Adrenal gland (tissue), 12 donors: ENCODE data around the gene GYG1. TPM values are rescaled to one million over a fixed set of nuclear protein-coding genes. Genes with fewer than 3 reads are reported as not detected.

ENCODE experiments used
- DNase-seq, 7 donors: peaks; one replicate each; pipeline ENCODE4 v3.0.0-alpha.2; 2019 to 2020
- H3K27ac ChIP-seq, 5 donors: fragments of 200-600 bp; sonication (generic) in 4 of 5; 1 replicate in 3 of 5; 2 replicates in 2 of 5; pipeline versions ENCODE4 v1.5.1 to v1.8.0; 2016 to 2020; ENCODE audit warnings: mild to moderate bottlenecking in 1 of 5
- H3K27me3 ChIP-seq: fragments of 200-600 bp; 2 replicates; pipeline ENCODE4 v1.8.0; 2021
- H3K36me3 ChIP-seq, 2 donors: fragments of 200-600 bp; replicated peaks in 1 of 2; 1 replicate in 1 of 2; 2 replicates in 1 of 2; pipeline versions ENCODE4 v1.5.1 to v1.8.0; 2018 to 2022
- H3K4me1 ChIP-seq, 2 donors: fragments of 200-600 bp; replicated peaks in 1 of 2; 1 replicate in 1 of 2; 2 replicates in 1 of 2; pipeline versions ENCODE4 v1.5.1 to v1.8.0; 2018 to 2021
- H3K4me3 ChIP-seq, 4 donors: fragments of 200-600 bp; sonication (generic) in 3 of 4; one replicate each; pipeline ENCODE4 v1.5.1; 2016 to 2018
- H3K9me3 ChIP-seq, 3 donors: fragments of 200-600 bp; sonication (generic) in 1 of 3; replicated peaks in 1 of 3; 1 replicate in 2 of 3; 2 replicates in 1 of 3; pipeline versions ENCODE4 v1.5.1 to v1.8.0; 2016 to 2021
- CTCF ChIP-seq, 6 experiments: fragments of 450-650 bp in 4 of 6; fragments of 200-600 bp in 2 of 6; sonication (generic) in 1 of 6; IDR thresholded peaks; 1 replicate in 5 of 6; 2 replicates in 1 of 6; pipeline versions ENCODE4 v1.5.1 to v1.8.0; 2016 to 2021; ENCODE audit warnings: antibody characterized with exemption in 6 of 6, mild to moderate bottlenecking in 2 of 6, moderate library complexity in 1 of 6
- POLR2A ChIP-seq, 2 donors: fragments of 450-650 bp; IDR thresholded peaks; one replicate each; pipeline ENCODE4 v1.6.1; 2017; ENCODE audit warnings: antibody characterized with exemption in 2 of 2, mild to moderate bottlenecking in 2 of 2, moderate library complexity in 1 of 2
- WGBS, 4 donors: extraction: QIAGEN DNeasy Blood & Tissue Kit in 2 of 4; methylation state at CpG; one replicate each; pipeline versions ENCODE4 v1.1.5 to v1.1.7; 2013 to 2017; 5-methylcytosine and 5-hydroxymethylcytosine counted together
- intact Hi-C, 2 donors: fragments of 100-400 bp; cut with DNase I; formaldehyde crosslinking; loops; one replicate each; pipeline versions ENCODE4 v1.14.1 to v1.15.0; 2022 to 2023
- polyA plus RNA-seq, 3 donors: library from polyadenylated mRNA; stranded (reverse); fragments of 200-250 nt in 2 of 3; fragments of 350-450 nt in 1 of 3; fragmentation: Illumina TruSeq in 1 of 3; extraction: RNeasy Lipid Tissue Mini Kit (QIAGEN cat#74804) in 1 of 3; gene quantifications; one replicate each; pipeline ENCODE4 v1.2.3, GENCODE V29; 2013 to 2014
- total RNA-seq, 9 donors: library from RNA; depleted of rRNA in 4 of 9; stranded (reverse); fragments of >200 nt in 4 of 9; fragments of 120-200 nt in 1 of 9; fragmentation: NEBNext Ultra II Directional in 1 of 9; extraction: Animal tissue kit (Norgen Biotek cat#: 25700) in 1 of 9; gene quantifications; one replicate each; pipeline versions ENCODE4 v1.1.0 to v1.2.4, GENCODE V29; 2013 to 2023
- donor health status: healthy with polysubstance abuse.
- donor health status: Bipolar disorder and iron deficiency.
- donor health status: DM: yes; HTN: yes; CAD: no.
- donor health status: DM: no; HTN: no; CAD: no.
- donor health status: DM: no; HTN: no; CAD: no.
- donor health status: DM: yes; HTN: yes; CAD: no.

GYG1 gene
- total and polyA plus RNA-seq, 12 donors: 17.2 to 53.6 (median 35.4) TPM

GRCh38 chr3:149019580-149019979 is 28.2 kb downstream of the GYG1 start:
- Histone ChIP-seq H3K36me3 (peaks cover 0 to 10% of the 10 kb centered on the region in 2 donors), H3K4me1 (peaks cover 0 to 5% of the 10 kb centered on the region in 2 donors), H3K27ac (no peak overlapping the region), H3K4me3 (no peak overlapping the region), H3K27me3 (no peaks in the 10 kb centered on the region), H3K9me3 (no peaks in the 10 kb centered on the region)
- no peak for TF ChIP-seq POLR2A (IDR thresholded peaks at IDR 0.05)
- TF ChIP-seq CTCF (IDR thresholded peaks at IDR 0.05): no peak
- no peak for DNase-seq
- intact Hi-C loops: no loop called here
- 94 to 97% (median 96%) methylated on average over 3 to 4 of the region's 4 CpGs for WGBS, 4 donors

- TF ChIP-seq POLR2A (IDR thresholded peaks at IDR 0.05) (no peak), CTCF (IDR thresholded peaks at IDR 0.05) (no peak)
- Histone ChIP-seq H3K27me3 (no peaks in the 10 kb centered on the region), H3K27ac (no peak overlapping the region), H3K36me3 (peaks cover 0 to 18% of the 10 kb centered on the region in 2 donors), H3K4me3 (no peak overlapping the region), H3K4me1 (peaks cover 0 to 5% of the 10 kb centered on the region in 2 donors), H3K9me3 (peaks cover 0 to 6% (median 0%) of the 10 kb centered on the region in 3 donors)
- DNase-seq: peak in 2 of 7 donors; percentile 29 to 30
- 69 to 82% (median 72%) methylated on average over 3 of the region's 3 CpGs for WGBS, 4 donors
- intact Hi-C loops: no loop called here
These were observed 29.0 kb downstream of the GYG1 start for GRCh38 chr3:149020196-149020838.

- no peak for TF ChIP-seq CTCF (IDR thresholded peaks at IDR 0.05)
- no peak for TF ChIP-seq POLR2A (IDR thresholded peaks at IDR 0.05)
- 70 to 92% (median 72%) methylated on average over 4 of the region's 4 CpGs for whole genome bisulfite sequencing, 4 donors
- Histone ChIP-seq H3K27me3 (no peaks in the 10 kb centered on the region), H3K27ac (no peak overlapping the region), H3K4me1 (peaks cover 0 to 5% of the 10 kb centered on the region in 2 donors), H3K36me3 (peaks cover 0 to 23% of the 10 kb centered on the region in 2 donors), H3K4me3 (no peak overlapping the region), H3K9me3 (peaks cover 0 to 6% (median 0%) of the 10 kb centered on the region in 3 donors)
- DNase-seq: no peak
- intact Hi-C loops: no loop called here
These were observed 29.5 kb downstream of the GYG1 start for GRCh38 chr3:149020839-149021252.

- no peak for DNase-seq
- Histone ChIP-seq H3K9me3 (peaks cover 0 to 6% (median 0%) of the 10 kb centered on the region in 3 donors), H3K27ac (no peak overlapping the region), H3K4me1 (peaks cover 0 to under 1% of the 10 kb centered on the region in 2 donors), H3K36me3 (peaks cover 0 to 32% of the 10 kb centered on the region in 2 donors), H3K27me3 (no peaks in the 10 kb centered on the region), H3K4me3 (no peak overlapping the region)
- TF ChIP-seq CTCF (IDR thresholded peaks at IDR 0.05) (no peak), POLR2A (IDR thresholded peaks at IDR 0.05) (no peak)
- WGBS, 4 donors: 47 to 65% (median 50%) methylated on average over 1 of the region's 1 CpG
- intact Hi-C loops: no loop called here
These were observed 30.5 kb downstream of the GYG1 start for GRCh38 chr3:149021830-149022229.
